Adrenal gland (tissue), 12 donors: ENCODE results near the gene CST1. TPM values are rescaled to one million over a fixed set of nuclear protein-coding genes. Genes with fewer than 3 reads are reported as not detected.

ENCODE experiments used
- DNase-seq, 7 donors: peaks; one replicate each; pipeline ENCODE4 v3.0.0-alpha.2; 2019 to 2020
- H3K27ac ChIP-seq, 5 donors: fragments of 200-600 bp; sonication (generic) in 4 of 5; 1 replicate in 3 of 5; 2 replicates in 2 of 5; pipeline versions ENCODE4 v1.5.1 to v1.8.0; 2016 to 2020; ENCODE audit warnings: mild to moderate bottlenecking in 1 of 5
- H3K27me3 ChIP-seq: fragments of 200-600 bp; 2 replicates; pipeline ENCODE4 v1.8.0; 2021
- H3K36me3 ChIP-seq, 2 donors: fragments of 200-600 bp; replicated peaks in 1 of 2; 1 replicate in 1 of 2; 2 replicates in 1 of 2; pipeline versions ENCODE4 v1.5.1 to v1.8.0; 2018 to 2022
- H3K4me1 ChIP-seq, 2 donors: fragments of 200-600 bp; replicated peaks in 1 of 2; 1 replicate in 1 of 2; 2 replicates in 1 of 2; pipeline versions ENCODE4 v1.5.1 to v1.8.0; 2018 to 2021
- H3K4me3 ChIP-seq, 4 donors: fragments of 200-600 bp; sonication (generic) in 3 of 4; one replicate each; pipeline ENCODE4 v1.5.1; 2016 to 2018
- H3K9me3 ChIP-seq, 3 donors: fragments of 200-600 bp; sonication (generic) in 1 of 3; replicated peaks in 1 of 3; 1 replicate in 2 of 3; 2 replicates in 1 of 3; pipeline versions ENCODE4 v1.5.1 to v1.8.0; 2016 to 2021
- CTCF ChIP-seq, 6 experiments: fragments of 450-650 bp in 4 of 6; fragments of 200-600 bp in 2 of 6; sonication (generic) in 1 of 6; IDR thresholded peaks; 1 replicate in 5 of 6; 2 replicates in 1 of 6; pipeline versions ENCODE4 v1.5.1 to v1.8.0; 2016 to 2021; ENCODE audit warnings: antibody characterized with exemption in 6 of 6, mild to moderate bottlenecking in 2 of 6, moderate library complexity in 1 of 6
- POLR2A ChIP-seq, 2 donors: fragments of 450-650 bp; IDR thresholded peaks; one replicate each; pipeline ENCODE4 v1.6.1; 2017; ENCODE audit warnings: antibody characterized with exemption in 2 of 2, mild to moderate bottlenecking in 2 of 2, moderate library complexity in 1 of 2
- WGBS, 4 donors: extraction: QIAGEN DNeasy Blood & Tissue Kit in 2 of 4; methylation state at CpG; one replicate each; pipeline versions ENCODE4 v1.1.5 to v1.1.7; 2013 to 2017; 5-methylcytosine and 5-hydroxymethylcytosine counted together
- intact Hi-C, 2 donors: fragments of 100-400 bp; cut with DNase I; formaldehyde crosslinking; loops; one replicate each; pipeline versions ENCODE4 v1.14.1 to v1.15.0; 2022 to 2023
- polyA plus RNA-seq, 3 donors: library from polyadenylated mRNA; stranded (reverse); fragments of 200-250 nt in 2 of 3; fragments of 350-450 nt in 1 of 3; fragmentation: Illumina TruSeq in 1 of 3; extraction: RNeasy Lipid Tissue Mini Kit (QIAGEN cat#74804) in 1 of 3; gene quantifications; one replicate each; pipeline ENCODE4 v1.2.3, GENCODE V29; 2013 to 2014
- total RNA-seq, 9 donors: library from RNA; depleted of rRNA in 4 of 9; stranded (reverse); fragments of >200 nt in 4 of 9; fragments of 120-200 nt in 1 of 9; fragmentation: NEBNext Ultra II Directional in 1 of 9; extraction: Animal tissue kit (Norgen Biotek cat#: 25700) in 1 of 9; gene quantifications; one replicate each; pipeline versions ENCODE4 v1.1.0 to v1.2.4, GENCODE V29; 2013 to 2023
- donor health status: healthy with polysubstance abuse.
- donor health status: Bipolar disorder and iron deficiency.
- donor health status: DM: yes; HTN: yes; CAD: no.
- donor health status: DM: no; HTN: no; CAD: no.
- donor health status: DM: no; HTN: no; CAD: no.
- donor health status: DM: yes; HTN: yes; CAD: no.

Gene CST1
- total and polyA plus RNA-seq, 12 donors: 0.13 to 1.3 (median 0.56) TPM; not detected in 9

DNA sequence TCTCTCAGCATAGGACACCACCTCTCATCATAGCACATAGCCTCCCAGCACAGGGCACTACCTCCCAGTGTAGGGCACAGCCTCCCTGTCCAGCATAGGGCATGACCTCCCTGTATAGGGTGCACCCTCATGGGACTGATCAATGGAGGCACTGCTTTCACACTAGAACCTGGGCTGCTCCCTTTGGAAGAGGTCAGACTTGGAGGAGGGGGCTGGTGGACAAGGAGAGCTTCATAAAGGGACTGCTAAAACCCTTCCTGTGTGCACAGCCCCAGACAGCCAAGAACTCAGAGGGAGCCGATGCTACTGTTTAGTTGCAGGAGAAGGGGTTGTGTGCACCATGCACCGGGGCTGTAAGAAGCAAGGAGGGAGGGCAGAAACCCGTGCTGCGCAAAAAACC, 40.0 kb downstream of the CST1 start:
- no peak for TF ChIP-seq POLR2A (IDR thresholded peaks at IDR 0.05)
- TF ChIP-seq CTCF (IDR thresholded peaks at IDR 0.05): no peak
- intact Hi-C loops: no loop called here
- Histone ChIP-seq H3K27me3 (no peaks in the 10 kb centered on the region), H3K4me3 (no peak overlapping the region), H3K9me3 (no peaks in the 10 kb centered on the region), H3K27ac (no peak overlapping the region), H3K4me1 (no peaks in the 10 kb centered on the region), H3K36me3 (no peaks in the 10 kb centered on the region)
- no peak for DNase-seq
- 83 to 91% (median 88%) methylated on average over 4 of the region's 4 CpGs for WGBS, 4 donors

GRCh38 chr20:23705895-23706294, 44.8 kb downstream of the CST1 start:
- Histone ChIP-seq H3K27me3 (no peaks in the 10 kb centered on the region), H3K4me1 (no peaks in the 10 kb centered on the region), H3K27ac (no peak overlapping the region), H3K4me3 (no peak overlapping the region), H3K36me3 (no peaks in the 10 kb centered on the region), H3K9me3 (no peaks in the 10 kb centered on the region)
- TF ChIP-seq CTCF (IDR thresholded peaks at IDR 0.05) (no peak), POLR2A (IDR thresholded peaks at IDR 0.05) (no peak)
- 76 to 92% (median 89%) methylated on average over 1 of the region's 1 CpG for WGBS, 4 donors
- DNase-seq: no peak
- intact Hi-C loops: no loop called here

DNA sequence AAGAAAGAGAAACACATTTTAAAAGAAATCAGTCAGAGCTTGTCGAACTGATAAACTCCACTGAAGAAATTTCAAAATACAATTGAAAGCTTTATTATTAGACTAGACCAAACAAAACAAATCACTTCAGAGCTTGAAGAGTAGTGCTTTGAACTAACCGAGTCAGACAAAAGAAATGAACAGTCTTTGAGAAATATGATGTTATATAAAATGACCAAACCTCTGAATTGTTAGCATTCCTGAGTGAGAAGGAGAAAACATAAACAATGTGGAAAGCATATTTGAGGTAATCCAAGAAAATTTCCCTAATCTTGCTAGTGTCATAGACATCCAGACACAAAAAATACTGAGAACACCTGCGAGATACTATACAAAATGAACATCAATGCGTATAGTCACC, 48.7 kb downstream of the CST1 start:
- H3K27ac ChIP-seq: no peak overlapping the region
- WGBS, 4 donors: 65 to 74% (median 70%) methylated on average over 4 of the region's 4 CpGs
- no peaks in the 10 kb centered on the region for H3K4me1 ChIP-seq
- TF ChIP-seq POLR2A (IDR thresholded peaks at IDR 0.05) (no peak), CTCF (IDR thresholded peaks at IDR 0.05) (no peak)
- no peak for DNase-seq
- H3K9me3 ChIP-seq: no peaks in the 10 kb centered on the region
- no peaks in the 10 kb centered on the region for H3K27me3 ChIP-seq
- no peak overlapping the region for H3K4me3 ChIP-seq
- no peaks in the 10 kb centered on the region for H3K36me3 ChIP-seq
- intact Hi-C loops: no loop called here

DNA sequence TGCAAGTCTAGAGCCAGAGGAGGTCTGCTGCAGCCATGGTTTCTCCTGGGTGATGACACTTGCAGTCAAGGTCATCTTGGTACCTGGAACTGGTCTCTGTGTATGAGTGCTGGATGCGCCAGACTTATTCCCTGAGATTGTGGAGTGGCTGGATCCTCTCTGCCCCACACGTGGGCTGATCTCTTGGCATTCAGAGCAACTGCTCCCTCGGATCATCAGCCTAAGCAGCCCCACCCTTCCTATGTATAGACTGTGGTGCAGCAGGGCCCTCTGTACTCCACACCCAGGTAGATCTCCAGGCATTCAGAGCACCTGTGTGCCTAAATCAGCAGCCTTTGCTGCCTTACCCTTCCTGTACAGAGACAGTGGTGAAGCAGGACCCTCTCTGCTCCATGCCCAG, 49.8 kb downstream of the CST1 start:
- TF ChIP-seq POLR2A (IDR thresholded peaks at IDR 0.05) (no peak), CTCF (IDR thresholded peaks at IDR 0.05) (no peak)
- Histone ChIP-seq H3K27me3 (no peaks in the 10 kb centered on the region), H3K4me3 (no peak overlapping the region), H3K4me1 (no peaks in the 10 kb centered on the region), H3K9me3 (no peaks in the 10 kb centered on the region), H3K36me3 (no peaks in the 10 kb centered on the region), H3K27ac (no peak overlapping the region)
- 77 to 100% (median 85%) methylated on average over 2 to 3 of the region's 3 CpGs for WGBS, 4 donors
- intact Hi-C loops: no loop called here
- DNase-seq: no peak
